ENCODE measurements around the gene PBX1. TPM values are rescaled to one million over a fixed set of nuclear protein-coding genes. Genes with fewer than 3 reads are reported as not detected.

Gene PBX1
- total and polyA plus RNA-seq, 2 of the 4 experiments (the other 2 are of a cell fraction) = 13.9 to 17.9 TPM

DNA sequence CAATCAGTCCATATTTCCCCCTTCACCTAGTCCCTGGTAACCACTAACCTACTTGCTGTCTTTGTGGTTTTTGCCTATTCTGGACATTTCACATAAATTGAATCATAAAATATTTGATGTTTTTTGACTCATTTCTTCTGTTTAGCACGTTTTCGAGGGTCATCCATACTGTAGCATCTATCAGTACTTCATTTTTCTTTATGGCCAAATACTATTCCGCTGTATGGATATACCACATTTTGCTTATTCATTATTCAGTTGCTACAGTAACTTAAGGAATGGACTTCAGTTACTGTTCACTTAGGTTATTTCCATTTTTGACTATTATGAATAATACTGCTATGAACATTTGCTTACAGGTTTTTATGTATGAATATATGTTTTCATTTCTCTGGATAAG is 12.3 kb downstream of the PBX1 start:
- dilution Hi-C loops (cut with HindIII; ENCODE audit: low sequenced_read_pairs, unreplicated experiment) = no loop called here

More for the DNA sequence above, 12.3 kb downstream of the PBX1 start:
- Histone ChIP-seq H2AK9ac (replicated peaks; ENCODE audit: low read depth, low read length, poor library complexity) (no peak overlapping the region), H4K20me1 (ENCODE audit: insufficient read depth, low read length) (no peaks in the 10 kb centered on the region), H3K23ac (ENCODE audit: low read depth, low read length) (no peak overlapping the region), H3K27ac (ENCODE audit: insufficient read depth, low read length) (no peak overlapping the region), H3K56ac (ENCODE audit: extremely low read depth, insufficient read depth, low read length) (no peak overlapping the region), H2AFZ (replicated peaks; ENCODE audit: low read length, poor library complexity) (no peak overlapping the region), H3K36me3 (ENCODE audit: control insufficient read depth, insufficient read depth, low read length) (peaks cover 8% of the 10 kb centered on the region; the same call in 1 of the 2 replicates), H3K18ac (ENCODE audit: low read depth, low read length) (no peak overlapping the region), H4K8ac (ENCODE audit: low read depth in 2 of 2, low read length in 2 of 2) (no peak overlapping the region), H3K4ac (ENCODE audit: low read depth, low read length) (no peak overlapping the region), H3K9me1 (ENCODE audit: insufficient read depth, low read length) (no peaks in the 10 kb centered on the region; the same call in 1 of the 2 replicates), H4K91ac (ENCODE audit: insufficient read depth, low read depth, low read length) (no peak overlapping the region), H2BK5ac (ENCODE audit: low read depth, low read length, poor library complexity, severe bottlenecking) (no peak overlapping the region), H3K4me2 (ENCODE audit: low read depth, low read length) (no peak overlapping the region), H3K14ac (replicated peaks; ENCODE audit: low read depth, low read length) (no peak overlapping the region), H3K27me3 (ENCODE audit: control insufficient read depth, insufficient read depth, low read length) (no peaks in the 10 kb centered on the region), H2BK20ac (ENCODE audit: low read depth, low read length) (no peak overlapping the region), H4K5ac (ENCODE audit: low read depth, low read length) (no peak overlapping the region), H2BK15ac (ENCODE audit: low read depth, low read length) (no peak overlapping the region), H3K9ac (ENCODE audit: low read depth, low read length) (no peak overlapping the region), H2AK5ac (ENCODE audit: low read depth, low read length) (no peak overlapping the region), H2BK120ac (ENCODE audit: low read depth, low read length) (no peak overlapping the region), H3K4me1 (ENCODE audit: control insufficient read depth, insufficient read depth, low read length) (peaks cover 3% of the 10 kb centered on the region), H3K9me3 (ENCODE audit: control insufficient read depth, insufficient read depth, low read length) (no peaks in the 10 kb centered on the region), H3K79me1 (ENCODE audit: low read depth in 1 of 2, low read length in 2 of 2) (peaks cover 14 to 25% of the 10 kb centered on the region in 2 experiments), H3K4me3 (ENCODE audit: insufficient read depth, low read depth, low read length) (no peak overlapping the region)
- in situ Hi-C loops (cut with MboI; ENCODE audit: low sequenced_read_pairs) (no loop called here), intact Hi-C loops (cut with micrococcal nuclease) (no loop called here)
- TF ChIP-seq CHD1 (IDR thresholded peaks at IDR 0.05; ENCODE audit: low read depth, low read length) (no peak), BHLHE40 (IDR thresholded peaks at IDR 0.05; ENCODE audit: low read depth, low read length) (no peak), RAD21 (IDR thresholded peaks at IDR 0.05; ENCODE audit: low read length) (no peak), MAFK (IDR thresholded peaks at IDR 0.05; ENCODE audit: low read depth, low read length) (no peak), SMC3 (IDR thresholded peaks at IDR 0.05; ENCODE audit: low read depth, low read length) (no peak), POLR2A (IDR thresholded peaks at IDR 0.05; ENCODE audit: low read depth, low read length) (no peak), RCOR1 (IDR thresholded peaks at IDR 0.05; ENCODE audit: insufficient replicate concordance, low read length) (no peak), MAZ (IDR thresholded peaks at IDR 0.05; ENCODE audit: borderline replicate concordance, low read depth, low read length) (no peak), MXI1 (IDR thresholded peaks at IDR 0.05; ENCODE audit: borderline replicate concordance, low read depth, low read length) (no peak), NFE2L2 (IDR thresholded peaks at IDR 0.05; ENCODE audit: low read depth, low read length) (no peak)
- TF ChIP-seq, protein P1, sequence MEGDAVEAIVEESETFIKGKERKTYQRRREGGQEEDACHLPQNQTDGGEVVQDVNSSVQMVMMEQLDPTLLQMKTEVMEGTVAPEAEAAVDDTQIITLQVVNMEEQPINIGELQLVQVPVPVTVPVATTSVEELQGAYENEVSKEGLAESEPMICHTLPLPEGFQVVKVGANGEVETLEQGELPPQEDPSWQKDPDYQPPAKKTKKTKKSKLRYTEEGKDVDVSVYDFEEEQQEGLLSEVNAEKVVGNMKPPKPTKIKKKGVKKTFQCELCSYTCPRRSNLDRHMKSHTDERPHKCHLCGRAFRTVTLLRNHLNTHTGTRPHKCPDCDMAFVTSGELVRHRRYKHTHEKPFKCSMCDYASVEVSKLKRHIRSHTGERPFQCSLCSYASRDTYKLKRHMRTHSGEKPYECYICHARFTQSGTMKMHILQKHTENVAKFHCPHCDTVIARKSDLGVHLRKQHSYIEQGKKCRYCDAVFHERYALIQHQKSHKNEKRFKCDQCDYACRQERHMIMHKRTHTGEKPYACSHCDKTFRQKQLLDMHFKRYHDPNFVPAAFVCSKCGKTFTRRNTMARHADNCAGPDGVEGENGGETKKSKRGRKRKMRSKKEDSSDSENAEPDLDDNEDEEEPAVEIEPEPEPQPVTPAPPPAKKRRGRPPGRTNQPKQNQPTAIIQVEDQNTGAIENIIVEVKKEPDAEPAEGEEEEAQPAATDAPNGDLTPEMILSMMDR (conservative IDR thresholded peaks at IDR 0.05; ENCODE audit: low read depth, low read length) = no peak
- TF ChIP-seq, protein P2, sequence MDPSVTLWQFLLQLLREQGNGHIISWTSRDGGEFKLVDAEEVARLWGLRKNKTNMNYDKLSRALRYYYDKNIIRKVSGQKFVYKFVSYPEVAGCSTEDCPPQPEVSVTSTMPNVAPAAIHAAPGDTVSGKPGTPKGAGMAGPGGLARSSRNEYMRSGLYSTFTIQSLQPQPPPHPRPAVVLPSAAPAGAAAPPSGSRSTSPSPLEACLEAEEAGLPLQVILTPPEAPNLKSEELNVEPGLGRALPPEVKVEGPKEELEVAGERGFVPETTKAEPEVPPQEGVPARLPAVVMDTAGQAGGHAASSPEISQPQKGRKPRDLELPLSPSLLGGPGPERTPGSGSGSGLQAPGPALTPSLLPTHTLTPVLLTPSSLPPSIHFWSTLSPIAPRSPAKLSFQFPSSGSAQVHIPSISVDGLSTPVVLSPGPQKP (IDR thresholded peaks at IDR 0.05; ENCODE audit: borderline replicate concordance, low read depth, low read length) = no peak
- ChIA-PET CTCF (interaction anchor here (1.0 kb wide), 1 partner anchor 12 kb away, joined by 3 read pairs; no protein-coding TSS in a partner anchor), POLR2A (ENCODE audit: unreplicated experiment) (no interaction called here)
- BruUV-seq (replicated peaks) = no TSS peak
- ATAC-seq (ENCODE audit: low read depth) (no peak), DNase-seq (no peak)
- WGBS, 2 experiments (ENCODE audit: extremely low coverage in 2 of 2, insufficient read length in 1 of 2) = no CpG with 5 or more reads among the region's 3 CpGs
